SK-N-SH (cell line): ENCODE results near the gene IMPDH1.
A peak's percentile ranks its signal among the peaks of the same experiment; 100 is the strongest.

Experiments
- EZH2phosphoT487 ChIP-seq: fragments of 200-600 bp; sonication (generic); IDR thresholded peaks from 2 replicates; pipeline ENCODE4 v1.6.1; 2017; ENCODE audit warnings: low read depth, mixed run types, mild to moderate bottlenecking, antibody characterized with exemption, moderate library complexity, borderline replicate concordance
- JUND ChIP-seq: IDR thresholded peaks from 2 replicates; pipeline ENCODE4 v1.4.0; 2012
- MEF2A ChIP-seq: IDR thresholded peaks from 2 replicates; pipeline ENCODE4 v1.4.0; 2012; ENCODE audit warnings: low read depth, borderline replicate concordance
- NRF1 ChIP-seq: IDR thresholded peaks from 2 replicates; pipeline ENCODE4 v1.6.1; 2012; ENCODE audit warnings: low read depth, mild to moderate bottlenecking, low read length
- POLR2AphosphoS5 ChIP-seq: IDR thresholded peaks from 2 replicates; pipeline ENCODE4 v1.6.1; 2012; ENCODE audit warnings: low read depth, low read length
- RXRA ChIP-seq: IDR thresholded peaks from 2 replicates; pipeline ENCODE4 v1.4.0; 2012; ENCODE audit warnings: low read depth, mild to moderate bottlenecking, borderline replicate concordance
- TF ChIP-seq, protein P1 (sequence below): fragments of 200-600 bp; sonication (generic); IDR thresholded peaks from 2 replicates; pipeline ENCODE4 v1.6.1; 2017; ENCODE audit warnings: antibody characterized with exemption, mild to moderate bottlenecking, moderate library complexity
- TF ChIP-seq, protein P2 (sequence below): IDR thresholded peaks from 2 replicates; pipeline ENCODE4 v1.6.1; 2012; ENCODE audit warnings: mild to moderate bottlenecking, low read depth, low read length, moderate library complexity

DNA sequence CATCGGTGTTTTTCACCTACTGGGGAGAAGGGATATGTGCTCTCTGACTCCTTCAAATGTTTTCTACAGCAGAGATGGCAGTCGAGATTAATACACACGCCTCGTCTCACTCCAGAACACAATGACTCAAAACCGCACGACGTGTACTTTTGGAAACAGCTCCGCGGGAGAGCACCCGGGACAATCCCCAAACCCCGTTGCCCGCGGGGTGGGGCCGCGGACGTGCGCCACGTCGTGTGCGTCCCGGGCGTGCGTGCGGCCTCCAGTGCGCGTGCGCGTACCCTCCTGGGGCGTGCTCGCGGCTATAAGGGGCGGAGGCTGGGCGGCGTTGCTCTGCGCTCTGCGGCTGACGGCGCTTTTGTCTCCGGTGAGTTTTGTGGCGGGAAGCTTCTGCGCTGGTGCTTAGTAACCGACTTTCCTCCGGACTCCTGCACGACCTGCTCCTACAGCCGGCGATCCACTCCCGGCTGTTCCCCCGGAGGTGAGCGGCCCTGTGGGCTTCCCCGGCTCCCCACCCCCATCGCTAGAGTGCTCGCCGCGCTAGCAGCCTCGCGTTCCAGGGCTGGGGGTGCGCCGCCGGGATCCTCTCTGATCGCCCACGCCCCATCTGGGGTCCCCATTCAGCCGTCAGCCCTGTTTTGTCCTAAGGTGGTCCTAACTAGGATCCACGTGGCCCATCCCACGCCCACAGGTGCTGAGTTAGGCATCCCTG, 45.9 kb upstream of the IMPDH1 start, which contains the start of gene HILPDA:
- TF ChIP-seq, protein P1, sequence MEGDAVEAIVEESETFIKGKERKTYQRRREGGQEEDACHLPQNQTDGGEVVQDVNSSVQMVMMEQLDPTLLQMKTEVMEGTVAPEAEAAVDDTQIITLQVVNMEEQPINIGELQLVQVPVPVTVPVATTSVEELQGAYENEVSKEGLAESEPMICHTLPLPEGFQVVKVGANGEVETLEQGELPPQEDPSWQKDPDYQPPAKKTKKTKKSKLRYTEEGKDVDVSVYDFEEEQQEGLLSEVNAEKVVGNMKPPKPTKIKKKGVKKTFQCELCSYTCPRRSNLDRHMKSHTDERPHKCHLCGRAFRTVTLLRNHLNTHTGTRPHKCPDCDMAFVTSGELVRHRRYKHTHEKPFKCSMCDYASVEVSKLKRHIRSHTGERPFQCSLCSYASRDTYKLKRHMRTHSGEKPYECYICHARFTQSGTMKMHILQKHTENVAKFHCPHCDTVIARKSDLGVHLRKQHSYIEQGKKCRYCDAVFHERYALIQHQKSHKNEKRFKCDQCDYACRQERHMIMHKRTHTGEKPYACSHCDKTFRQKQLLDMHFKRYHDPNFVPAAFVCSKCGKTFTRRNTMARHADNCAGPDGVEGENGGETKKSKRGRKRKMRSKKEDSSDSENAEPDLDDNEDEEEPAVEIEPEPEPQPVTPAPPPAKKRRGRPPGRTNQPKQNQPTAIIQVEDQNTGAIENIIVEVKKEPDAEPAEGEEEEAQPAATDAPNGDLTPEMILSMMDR: no peak
- TF ChIP-seq EZH2phosphoT487 (no peak), MEF2A (no peak), RXRA (no peak; the same call in 1 of the 2 replicates), NRF1 (peak; percentile 97), JUND (peak; percentile 5; the same call in 1 of the 2 replicates), POLR2AphosphoS5 (peak; percentile 98)
- TF ChIP-seq, protein P2, sequence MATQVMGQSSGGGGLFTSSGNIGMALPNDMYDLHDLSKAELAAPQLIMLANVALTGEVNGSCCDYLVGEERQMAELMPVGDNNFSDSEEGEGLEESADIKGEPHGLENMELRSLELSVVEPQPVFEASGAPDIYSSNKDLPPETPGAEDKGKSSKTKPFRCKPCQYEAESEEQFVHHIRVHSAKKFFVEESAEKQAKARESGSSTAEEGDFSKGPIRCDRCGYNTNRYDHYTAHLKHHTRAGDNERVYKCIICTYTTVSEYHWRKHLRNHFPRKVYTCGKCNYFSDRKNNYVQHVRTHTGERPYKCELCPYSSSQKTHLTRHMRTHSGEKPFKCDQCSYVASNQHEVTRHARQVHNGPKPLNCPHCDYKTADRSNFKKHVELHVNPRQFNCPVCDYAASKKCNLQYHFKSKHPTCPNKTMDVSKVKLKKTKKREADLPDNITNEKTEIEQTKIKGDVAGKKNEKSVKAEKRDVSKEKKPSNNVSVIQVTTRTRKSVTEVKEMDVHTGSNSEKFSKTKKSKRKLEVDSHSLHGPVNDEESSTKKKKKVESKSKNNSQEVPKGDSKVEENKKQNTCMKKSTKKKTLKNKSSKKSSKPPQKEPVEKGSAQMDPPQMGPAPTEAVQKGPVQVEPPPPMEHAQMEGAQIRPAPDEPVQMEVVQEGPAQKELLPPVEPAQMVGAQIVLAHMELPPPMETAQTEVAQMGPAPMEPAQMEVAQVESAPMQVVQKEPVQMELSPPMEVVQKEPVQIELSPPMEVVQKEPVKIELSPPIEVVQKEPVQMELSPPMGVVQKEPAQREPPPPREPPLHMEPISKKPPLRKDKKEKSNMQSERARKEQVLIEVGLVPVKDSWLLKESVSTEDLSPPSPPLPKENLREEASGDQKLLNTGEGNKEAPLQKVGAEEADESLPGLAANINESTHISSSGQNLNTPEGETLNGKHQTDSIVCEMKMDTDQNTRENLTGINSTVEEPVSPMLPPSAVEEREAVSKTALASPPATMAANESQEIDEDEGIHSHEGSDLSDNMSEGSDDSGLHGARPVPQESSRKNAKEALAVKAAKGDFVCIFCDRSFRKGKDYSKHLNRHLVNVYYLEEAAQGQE: peak; percentile 63
